DMS53 treated with DMSO at 0.1 percent for 48 hours (cell line): ENCODE data around the gene IL4.

ENCODE experiments used
- DNase-seq: peaks from one replicate; lab custom pipeline; 2025; ENCODE audit not compliant: unreplicated experiment; lab: John Stamatoyannopoulos, UW

The IL4 gene

GRCh38 chr5:132669966-132670882, 3.6 kb upstream of the IL4 start:
- DNase-seq, result no peak

GRCh38 chr5:132671000-132671399, 2.8 kb upstream of the IL4 start:
- DNase-seq, result no peak

- DNase-seq, result no peak
Measured at GRCh38 chr5:132673488-132673887, 301 bp upstream of the IL4 start.

- no peak for DNase-seq
Measured at GRCh38 chr5:132674671-132675506, 1.1 kb downstream of the IL4 start.

- no peak for DNase-seq
Measured at GRCh38 chr5:132675936-132676689, 2.3 kb downstream of the IL4 start.

- DNase-seq, result peak; percentile 5
Measured at GRCh38 chr5:132677191-132677590, 3.4 kb downstream of the IL4 start.

- no peak for DNase-seq
Measured at GRCh38 chr5:132677682-132678400, 4.1 kb downstream of the IL4 start.

- no peak for DNase-seq
Measured at GRCh38 chr5:132678735-132679134, 4.9 kb downstream of the IL4 start.

- DNase-seq, result no peak
Measured at GRCh38 chr5:132679166-132679565, 5.4 kb downstream of the IL4 start.

GRCh38 chr5:132679717-132680380, 6.1 kb downstream of the IL4 start:
- no peak for DNase-seq

GRCh38 chr5:132680780-132681475, 7.1 kb downstream of the IL4 start:
- no peak for DNase-seq

GRCh38 chr5:132681476-132681831, 7.7 kb downstream of the IL4 start:
- no peak for DNase-seq

- DNase-seq, result no peak
Measured at GRCh38 chr5:132681983-132682382, 8.2 kb downstream of the IL4 start.

GRCh38 chr5:132684491-132684890, 10.7 kb downstream of the IL4 start:
- no peak for DNase-seq

- DNase-seq, result no peak
Measured at GRCh38 chr5:132684922-132685720, 11.3 kb downstream of the IL4 start.

GRCh38 chr5:132686193-132686592, 12.4 kb downstream of the IL4 start:
- no peak for DNase-seq

- no peak for DNase-seq
Measured at GRCh38 chr5:132687995-132688394, 14.2 kb downstream of the IL4 start.

- DNase-seq, result no peak
Measured at GRCh38 chr5:132688536-132689339, 14.9 kb downstream of the IL4 start.
